HG03520 (cell line): ENCODE results near the gene OR5AU1.

Experiments
- ATAC-seq: cut with Tn5 transposase; IDR thresholded peaks from one replicate; pipeline ENCODE4 v1.9.1; 2021; ENCODE audit warnings: mild to moderate bottlenecking, moderate library complexity; ENCODE audit not compliant: unreplicated experiment

Gene OR5AU1

GRCh38 chr14:21108791-21109190 is 47.1 kb downstream of the OR5AU1 start:
- no peak for ATAC-seq

- no peak for ATAC-seq
Measured at GRCh38 chr14:21107283-21107800, 48.5 kb downstream of the OR5AU1 start.

- ATAC-seq = no peak
Measured at GRCh38 chr14:21106498-21107282, 49.2 kb downstream of the OR5AU1 start.

- no peak for ATAC-seq
Measured at GRCh38 chr14:21106176-21106497, 49.7 kb downstream of the OR5AU1 start.

GRCh38 chr14:21105095-21105494 is 50.8 kb downstream of the OR5AU1 start:
- ATAC-seq = no peak
